KBM-7 (cell line): ENCODE data around the gene EHMT1.

Source experiments
- DNase-seq: peaks from one replicate; pipeline ENCODE4 v3.0.0-alpha.2; 2015
- in situ Hi-C: fragments of 300-500 bp; cut with MboI; formaldehyde crosslinking; loops from 2 replicates; pipeline ENCODE4 v1.14.3; 2020; ENCODE audit warnings: low sequenced_read_pairs, low pct_unique_long_range_greater_than_20kb, mixed read lengths

The EHMT1 gene

DNA sequence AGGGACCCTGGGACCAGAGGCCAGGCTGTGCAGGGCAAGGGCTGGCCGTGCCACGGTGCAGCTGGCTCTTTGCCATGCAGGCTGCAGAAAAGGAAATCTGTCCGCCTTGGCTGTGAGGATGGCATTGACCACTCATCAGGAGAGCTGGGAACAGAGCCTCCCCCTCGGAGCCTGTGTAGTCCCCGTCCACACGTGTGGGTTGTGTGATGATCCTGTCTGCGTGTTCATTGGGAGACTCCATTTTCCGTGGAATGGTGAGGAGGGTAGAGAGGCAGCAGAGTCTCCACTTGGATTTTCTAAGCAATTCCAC, 47.7 kb downstream of the EHMT1 start:
- DNase-seq = no peak
- in situ Hi-C loops = no loop called here

DNA sequence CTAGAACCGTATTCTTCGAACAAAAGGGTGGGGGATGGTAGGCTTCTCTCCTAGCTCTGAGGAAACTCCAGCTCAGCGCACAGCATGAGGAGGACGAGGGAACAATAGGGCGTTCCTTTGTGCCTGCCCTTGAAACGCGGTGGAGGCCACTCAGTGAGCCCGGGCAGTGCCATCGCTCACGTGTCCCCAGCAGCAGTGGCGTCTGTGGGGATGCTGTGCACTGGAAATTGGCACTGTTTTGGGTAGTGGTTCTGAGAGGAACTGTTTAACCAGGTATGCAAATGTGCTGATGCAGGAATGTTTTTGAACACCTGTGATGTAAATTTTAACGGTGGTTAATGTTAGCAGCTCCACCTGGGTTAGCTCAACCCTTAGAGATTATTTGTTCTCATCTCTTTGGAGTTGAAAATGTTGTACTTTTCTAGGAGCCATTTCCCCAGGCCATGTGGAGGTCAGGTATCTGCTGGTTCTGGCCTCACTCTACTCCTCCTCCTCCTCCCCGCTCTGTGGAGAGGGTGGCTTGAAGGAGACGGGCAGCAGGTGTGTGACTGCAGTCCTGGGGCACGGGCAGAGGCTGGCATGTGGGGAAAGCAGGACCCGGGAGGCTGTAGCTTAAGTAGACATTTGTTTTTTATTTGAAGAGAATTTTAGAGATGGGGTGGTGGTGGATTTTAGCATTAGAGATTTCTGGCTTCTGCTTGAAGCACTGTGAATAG, 48.3 kb downstream of the EHMT1 start:
- in situ Hi-C loops = no loop called here
- DNase-seq = no peak

DNA sequence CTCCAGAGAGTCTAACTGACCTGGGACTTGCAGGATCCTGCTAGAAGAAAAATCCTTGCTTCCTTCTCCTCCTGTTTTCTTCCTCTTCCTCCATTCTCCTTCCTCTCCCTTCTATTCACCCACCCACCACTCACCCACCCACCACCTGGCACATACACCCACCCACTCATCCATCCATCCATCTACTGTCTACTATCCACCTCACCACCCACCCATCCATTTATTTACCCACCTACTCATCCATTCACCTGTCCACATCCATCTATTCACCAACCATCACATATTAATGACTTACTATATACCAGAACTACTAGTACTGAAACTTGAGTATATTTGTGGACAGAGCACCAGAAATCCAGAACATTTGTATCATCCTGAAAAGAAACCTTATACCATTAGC, 49.4 kb downstream of the EHMT1 start:
- in situ Hi-C loops = no loop called here
- DNase-seq = no peak

DNA sequence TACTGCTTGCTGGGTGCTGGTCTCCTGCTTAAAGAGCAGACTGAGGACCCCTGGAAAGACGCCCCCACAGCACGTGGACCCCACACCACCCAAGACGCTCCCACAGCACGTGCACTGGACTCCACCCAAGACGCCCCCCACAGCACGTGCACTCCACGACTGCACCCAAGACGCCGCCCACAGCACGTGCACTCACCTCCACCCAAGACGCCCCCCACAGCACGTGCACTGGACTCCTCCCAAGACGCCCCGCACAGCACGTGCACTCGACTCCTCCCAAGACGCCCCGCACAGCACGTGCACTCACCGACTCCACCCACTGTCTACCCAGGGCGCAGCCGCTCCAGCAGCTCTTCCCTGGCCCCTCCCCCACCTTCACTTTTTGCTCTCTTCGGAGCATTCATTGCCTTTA, 50.5 kb downstream of the EHMT1 start:
- in situ Hi-C loops = no loop called here
- DNase-seq = no peak

DNA sequence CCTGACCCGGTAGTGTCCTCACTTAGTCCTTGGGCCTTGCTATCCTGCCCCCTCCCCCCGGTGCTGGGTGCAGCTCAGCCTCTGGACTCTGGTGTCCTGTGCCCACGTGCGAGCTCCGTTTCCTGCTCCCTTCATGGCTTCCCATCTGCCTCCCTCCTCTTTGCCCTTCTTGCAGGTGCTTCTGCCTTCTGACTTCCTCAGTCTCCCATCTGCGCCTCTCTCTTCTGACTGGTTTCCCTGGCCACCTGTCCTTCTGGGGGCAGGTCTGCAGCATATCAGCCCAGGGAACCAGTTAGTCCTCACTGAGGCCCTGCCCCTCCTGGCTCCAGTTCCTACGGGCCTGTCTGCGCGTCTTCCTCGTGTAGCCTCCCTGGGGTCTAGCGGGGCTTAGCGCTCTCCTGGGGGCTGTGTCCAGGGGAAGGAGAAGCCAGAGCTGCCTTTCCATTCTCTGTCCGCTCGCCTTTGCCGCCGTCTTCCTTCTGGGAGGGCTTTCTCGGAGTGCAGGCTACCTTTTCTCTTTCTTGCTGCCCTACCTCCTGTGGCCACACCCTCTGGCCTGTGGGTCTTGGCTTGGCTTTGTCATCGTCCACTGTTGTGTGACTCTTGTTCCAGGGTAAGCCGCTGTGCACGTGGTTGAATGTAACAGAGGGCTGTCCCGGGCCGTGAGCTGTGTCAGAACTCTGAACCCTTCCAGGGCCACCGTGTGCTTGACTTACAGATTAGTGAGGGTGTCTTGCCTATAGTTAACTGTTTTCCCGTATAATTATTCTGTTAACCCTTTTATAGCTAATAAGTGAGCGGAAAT, 51.8 kb downstream of the EHMT1 start:
- in situ Hi-C loops = no loop called here
- DNase-seq = no peak

- in situ Hi-C loops = no loop called here
Observed at GRCh38 chr9:137671196-137671538, 52.4 kb downstream of the EHMT1 start.

GRCh38 chr9:137671721-137672120, 52.9 kb downstream of the EHMT1 start:
- in situ Hi-C loops = no loop called here

More at GRCh38 chr9:137671196-137671538, 52.4 kb downstream of the EHMT1 start:
- no peak for DNase-seq

GRCh38 chr9:137672907-137673791, 54.3 kb downstream of the EHMT1 start:
- in situ Hi-C loops = no loop called here
- DNase-seq = peak; percentile 67

More at GRCh38 chr9:137671721-137672120, 52.9 kb downstream of the EHMT1 start:
- DNase-seq = no peak

DNA sequence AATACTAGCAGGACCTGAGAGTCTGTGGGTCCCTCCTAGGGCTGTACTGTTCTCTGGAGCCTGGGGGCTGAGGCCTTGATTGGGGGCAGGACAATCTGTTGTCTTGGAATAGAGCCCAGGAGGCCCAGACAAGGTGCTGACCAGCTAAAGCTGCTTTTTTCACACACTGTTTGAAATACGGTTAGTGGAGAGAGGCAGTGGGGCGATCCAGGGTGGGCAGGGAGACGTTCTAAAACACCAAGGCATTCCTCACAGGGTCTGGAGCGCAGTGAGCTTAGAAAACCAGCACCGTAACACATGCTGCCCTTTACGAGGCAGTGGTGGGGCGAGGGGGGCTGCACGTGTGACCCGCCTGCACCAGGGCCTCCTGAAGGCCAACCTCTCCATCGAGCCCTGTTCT, 55.1 kb downstream of the EHMT1 start:
- DNase-seq = no peak
- in situ Hi-C loops = no loop called here

DNA sequence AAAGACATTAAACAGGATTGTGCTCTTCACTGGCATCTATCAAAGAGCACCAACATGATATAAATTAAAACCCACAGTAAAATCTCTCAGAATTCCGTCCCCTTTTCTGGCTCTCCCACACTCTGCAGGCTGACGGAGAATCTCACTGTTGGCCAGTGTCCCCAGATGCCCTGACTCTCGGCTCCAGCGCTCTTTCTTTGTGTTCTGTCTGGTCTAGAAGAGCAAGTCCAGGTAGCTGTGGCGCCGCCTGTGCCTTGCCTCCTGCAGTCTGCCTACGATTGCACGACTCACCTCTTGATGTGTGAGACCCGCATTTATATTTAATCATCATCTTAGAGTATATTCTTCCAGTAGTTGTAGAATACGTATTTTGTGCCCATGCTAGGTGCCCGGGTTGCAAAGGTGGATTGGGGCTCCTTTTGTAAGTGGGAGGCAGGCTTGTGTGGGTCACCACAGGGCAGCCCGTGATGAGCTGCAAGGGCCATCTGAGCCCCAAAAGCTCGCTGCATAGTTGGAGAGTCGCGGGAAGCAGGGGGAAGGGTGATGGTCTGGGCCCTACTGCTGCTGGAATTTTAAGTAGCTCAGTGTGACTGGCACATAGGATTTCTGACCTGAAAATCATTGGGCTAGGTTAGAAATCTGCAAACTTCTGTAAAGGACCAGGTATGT, 55.6 kb downstream of the EHMT1 start:
- no peak for DNase-seq
- in situ Hi-C loops = no loop called here

DNA sequence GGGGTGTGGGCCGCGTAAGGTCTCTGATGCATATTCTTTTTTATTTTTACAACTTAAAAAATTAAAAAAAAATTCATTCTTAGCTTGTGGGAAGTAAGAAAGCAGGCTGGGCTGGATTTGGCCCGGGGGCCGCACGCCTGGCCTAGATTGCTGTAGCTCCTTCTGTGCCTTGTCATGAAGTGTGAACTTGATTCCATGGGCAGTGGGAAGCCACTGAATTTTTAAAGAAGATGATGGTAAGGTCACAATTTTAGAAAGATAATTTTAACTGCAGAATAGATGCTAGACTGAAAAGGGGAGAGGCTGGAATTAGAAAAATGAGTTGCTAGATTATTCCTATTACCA, 56.1 kb downstream of the EHMT1 start:
- DNase-seq = no peak
- in situ Hi-C loops = no loop called here

- DNase-seq = no peak
- in situ Hi-C loops = no loop called here
Observed at GRCh38 chr9:137676998-137677397, 58.2 kb downstream of the EHMT1 start.

GRCh38 chr9:137678202-137678601, 59.4 kb downstream of the EHMT1 start:
- DNase-seq = no peak
- in situ Hi-C loops = no loop called here

GRCh38 chr9:137679249-137679648, 60.4 kb downstream of the EHMT1 start:
- no peak for DNase-seq
- in situ Hi-C loops = no loop called here

DNA sequence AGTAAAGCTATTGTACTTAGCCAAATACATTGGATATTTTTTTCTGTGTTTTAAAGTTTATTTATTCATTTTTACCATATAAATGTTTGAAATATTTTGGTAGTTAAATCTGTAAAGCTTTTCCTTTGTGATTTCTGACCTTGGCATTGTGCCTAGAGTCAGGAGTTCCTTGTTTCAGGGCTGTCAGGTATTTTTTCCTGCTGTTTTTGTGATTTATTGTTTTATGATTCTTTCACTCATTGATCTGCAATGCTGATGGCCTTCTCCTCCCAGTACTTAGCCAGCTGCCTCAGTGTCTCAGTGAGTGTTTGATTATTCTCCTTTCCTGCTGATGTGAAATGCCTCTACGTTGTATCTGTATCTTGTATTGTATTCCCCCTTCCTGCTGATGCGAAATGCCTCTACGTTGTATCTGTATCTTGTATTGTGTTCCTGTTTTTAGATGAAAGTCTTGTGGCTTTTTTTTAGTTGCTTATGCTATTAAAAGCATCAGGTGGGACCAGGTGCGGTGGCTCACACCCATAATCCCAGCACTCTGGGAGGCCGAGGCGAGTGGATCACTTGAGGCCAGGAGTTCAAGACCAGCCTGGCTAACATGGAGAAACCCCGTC, 61.0 kb downstream of the EHMT1 start:
- in situ Hi-C loops = no loop called here
- no peak for DNase-seq

DNA sequence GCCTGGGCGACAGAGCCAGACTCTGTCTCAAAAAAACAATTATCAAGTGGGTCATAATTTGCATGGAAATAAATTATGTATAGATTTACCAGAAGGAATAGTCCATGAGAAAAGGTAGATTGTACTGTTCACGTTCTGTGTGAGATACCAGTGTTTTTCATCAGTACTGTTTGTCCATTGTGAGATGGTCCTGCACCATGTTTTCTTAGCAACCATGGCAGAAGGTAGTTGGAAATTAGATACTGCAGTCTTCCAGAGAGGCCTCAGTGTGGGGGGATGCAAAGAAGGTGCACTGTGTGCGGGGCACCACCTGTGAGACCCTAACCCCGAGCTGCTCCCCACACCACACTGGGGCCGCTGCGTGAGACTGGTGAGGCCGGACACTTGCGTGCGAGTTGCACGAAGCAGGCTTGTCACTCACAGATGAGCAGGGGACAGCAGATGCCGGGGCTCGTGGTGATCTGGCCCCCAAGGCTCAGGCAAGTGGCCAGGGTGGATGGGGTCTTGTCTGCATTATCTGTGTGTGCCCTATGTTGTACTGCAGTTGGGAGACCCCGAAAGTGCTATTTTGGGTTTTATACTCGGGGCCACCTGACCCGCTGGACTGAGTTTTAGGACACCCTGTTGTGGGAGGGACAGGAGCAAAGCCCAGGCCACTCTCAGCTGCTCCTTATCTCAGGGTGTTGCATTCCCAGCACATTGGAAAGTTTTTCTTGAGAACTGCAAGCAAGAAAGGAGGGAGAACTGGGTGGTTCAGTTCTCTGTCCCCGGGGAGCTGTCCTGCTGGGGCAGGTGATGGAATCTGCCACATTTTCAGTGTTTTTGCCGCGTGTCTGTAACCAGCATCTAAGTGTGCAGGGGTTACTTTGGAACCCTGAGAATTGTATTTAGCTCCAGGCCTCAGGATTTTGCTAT, 61.9 kb downstream of the EHMT1 start:
- DNase-seq = no peak
- in situ Hi-C loops = no loop called here

- no peak for DNase-seq
- in situ Hi-C loops = no loop called here
Observed at GRCh38 chr9:137682428-137683105, 63.8 kb downstream of the EHMT1 start.
